NT2/D1 (cell line): ENCODE measurements around the gene KCNS1.

ENCODE experiments used
- DNase-seq: peaks from one replicate; pipeline ENCODE4 v3.0.0-alpha.2; 2011; ENCODE audit warnings: low read depth, low spot score
- H3K27me3 ChIP-seq: 2 replicates; pipeline ENCODE4 v1.6.0; 2011; ENCODE audit warnings: mild to moderate bottlenecking; ENCODE audit not compliant: insufficient read length, insufficient read depth
- H3K36me3 ChIP-seq: 2 replicates; pipeline ENCODE4 v1.6.1; 2011; ENCODE audit warnings: mild to moderate bottlenecking, low read length, mixed read lengths; ENCODE audit not compliant: insufficient read depth, insufficient read length
- H3K4me1 ChIP-seq: 2 replicates; pipeline ENCODE4 v1.5.1; 2011; ENCODE audit not compliant: insufficient read depth, insufficient read length
- H3K4me3 ChIP-seq: 2 replicates; pipeline ENCODE4 v1.5.1; 2011; ENCODE audit warnings: low read depth; ENCODE audit not compliant: insufficient read length
- H3K9ac ChIP-seq: 2 replicates; pipeline ENCODE4 v1.6.0; 2011; ENCODE audit warnings: low read depth; ENCODE audit not compliant: insufficient read length
- H3K9me3 ChIP-seq: 2 replicates; pipeline ENCODE4 v1.5.1; 2011; ENCODE audit warnings: mild to moderate bottlenecking, low read length; ENCODE audit not compliant: insufficient read depth
- SUZ12 ChIP-seq: IDR thresholded peaks from 2 replicates; pipeline ENCODE4 v1.6.1; 2011; ENCODE audit not compliant: insufficient read length, insufficient read depth; ENCODE audit errors: extremely low read depth
- YY1 ChIP-seq: IDR thresholded peaks from 2 replicates; pipeline ENCODE4 v1.6.1; 2011; ENCODE audit not compliant: insufficient read length, insufficient read depth
- ZNF274 ChIP-seq: IDR thresholded peaks from 2 replicates; pipeline ENCODE4 v1.6.1; 2011; ENCODE audit warnings: mild to moderate bottlenecking, low read depth, low read length

The KCNS1 gene

GRCh38 chr20:45124365-45124764, 23.4 kb upstream of the KCNS1 start, which contains the start of gene WFDC12:
Gene WFDC12 (minus strand): TSS chr20:45124465. CDS start chr20:45124447, 18 bp downstream.
- H3K9ac ChIP-seq: no peak within 1 kb of the TSS
- no peaks in the 10 kb centered on the region for H3K36me3 ChIP-seq
- DNase-seq: no peak
- peaks cover 3% of the 10 kb centered on the region for H3K27me3 ChIP-seq
- H3K4me3 ChIP-seq: no peak within 1 kb of the TSS
- H3K4me1 ChIP-seq: no peaks in the 10 kb centered on the region
- no peak for TF ChIP-seq SUZ12
- TF ChIP-seq YY1: no peak
- no peak for TF ChIP-seq ZNF274
- H3K9me3 ChIP-seq: no peaks in the 10 kb centered on the region

- no peaks in the 10 kb centered on the region for H3K9me3 ChIP-seq
- H3K9ac ChIP-seq: no peak overlapping the region
- H3K4me1 ChIP-seq: no peaks in the 10 kb centered on the region
- H3K36me3 ChIP-seq: no peaks in the 10 kb centered on the region
- DNase-seq: no peak
- TF ChIP-seq YY1 (no peak), SUZ12 (no peak), ZNF274 (no peak)
- H3K4me3 ChIP-seq: no peak overlapping the region
- peaks cover 3% of the 10 kb centered on the region for H3K27me3 ChIP-seq
These were observed 20.5 kb upstream of the KCNS1 start for GRCh38 chr20:45121388-45121787.

- H3K4me3 ChIP-seq: no peak overlapping the region
- peaks cover 3% of the 10 kb centered on the region for H3K27me3 ChIP-seq
- H3K9me3 ChIP-seq: no peaks in the 10 kb centered on the region
- DNase-seq: no peak
- H3K9ac ChIP-seq: no peak overlapping the region
- TF ChIP-seq YY1 (no peak), ZNF274 (no peak), SUZ12 (no peak)
- no peaks in the 10 kb centered on the region for H3K36me3 ChIP-seq
- peaks cover 5% of the 10 kb centered on the region for H3K4me1 ChIP-seq
These were observed 18.8 kb upstream of the KCNS1 start for GRCh38 chr20:45119556-45120266.

GRCh38 chr20:45118028-45118427, 17.1 kb upstream of the KCNS1 start:
- no peak for DNase-seq
- peaks cover 5% of the 10 kb centered on the region for H3K4me1 ChIP-seq
- H3K9me3 ChIP-seq: no peaks in the 10 kb centered on the region
- no peak overlapping the region for H3K9ac ChIP-seq
- no peak for TF ChIP-seq YY1
- TF ChIP-seq ZNF274: no peak
- no peak for TF ChIP-seq SUZ12
- no peak overlapping the region for H3K4me3 ChIP-seq
- no peaks in the 10 kb centered on the region for H3K36me3 ChIP-seq
- no peaks in the 10 kb centered on the region for H3K27me3 ChIP-seq

- Histone ChIP-seq H3K9me3 (no peaks in the 10 kb centered on the region), H3K9ac (no peak overlapping the region), H3K4me1 (peaks cover 5% of the 10 kb centered on the region), H3K27me3 (no peaks in the 10 kb centered on the region), H3K36me3 (no peaks in the 10 kb centered on the region), H3K4me3 (no peak overlapping the region)
- DNase-seq: no peak
- no peak for TF ChIP-seq SUZ12
- no peak for TF ChIP-seq YY1
- TF ChIP-seq ZNF274: no peak
These were observed 16.7 kb upstream of the KCNS1 start for GRCh38 chr20:45117581-45117980.

GRCh38 chr20:45115829-45116228, 14.9 kb upstream of the KCNS1 start:
- Histone ChIP-seq H3K4me3 (no peak overlapping the region), H3K36me3 (no peaks in the 10 kb centered on the region), H3K4me1 (peaks cover 5% of the 10 kb centered on the region), H3K9me3 (no peaks in the 10 kb centered on the region), H3K27me3 (no peaks in the 10 kb centered on the region), H3K9ac (no peak overlapping the region)
- TF ChIP-seq ZNF274: no peak
- no peak for TF ChIP-seq SUZ12
- TF ChIP-seq YY1: no peak
- no peak for DNase-seq

GRCh38 chr20:45115386-45115774, 14.5 kb upstream of the KCNS1 start:
- TF ChIP-seq YY1 (no peak), SUZ12 (no peak), ZNF274 (no peak)
- Histone ChIP-seq H3K4me3 (no peak overlapping the region), H3K9ac (no peak overlapping the region), H3K4me1 (peaks cover 5% of the 10 kb centered on the region), H3K27me3 (no peaks in the 10 kb centered on the region), H3K9me3 (no peaks in the 10 kb centered on the region), H3K36me3 (no peaks in the 10 kb centered on the region)
- DNase-seq: no peak
